A673 (cell line): ENCODE results near the gene ANKRD52. TPM values are rescaled to one million over a fixed set of nuclear protein-coding genes. Genes with fewer than 3 reads are reported as not detected.

ENCODE experiments used
- BruUV-seq: library from RNA; stranded (reverse); fragments of 400-500 nt; replicated peaks from 2 replicates; lab custom pipeline; 2021; lab: Mats Ljungman, UMichigan
- CTCF ChIA-PET: fragments of 300-600 bp; sonication (Branson Sonifier 250); formaldehyde crosslinking; loops from one replicate; lab custom pipeline; 2022; ENCODE audit warnings: antibody characterized with exemption; lab: Charles Lee
- POLR2A ChIA-PET: fragments of 300-600 bp; sonication (Branson Sonifier 250); formaldehyde crosslinking; loops from one replicate; lab custom pipeline; 2022; ENCODE audit warnings: antibody characterized with exemption; ENCODE audit not compliant: low non-redundant PET; lab: Charles Lee
- DNase-seq: peaks from one replicate; pipeline ENCODE4 v3.0.0-alpha.2; 2015; ENCODE audit warnings: low spot score
- H3K27ac ChIP-seq: fragments of 200-600 bp; sonication (generic); 2 replicates; pipeline ENCODE4 v1.5.1; 2016; ENCODE audit warnings: mixed run types, low read depth, mild to moderate bottlenecking, mixed read lengths, antibody characterized with exemption, low read length; ENCODE audit not compliant: poor library complexity, severe bottlenecking
- H3K27me3 ChIP-seq: fragments of 200-600 bp; sonication (generic); replicated peaks from 2 replicates; pipeline ENCODE4 v1.6.1; 2017; ENCODE audit warnings: mixed run types, low read depth, mild to moderate bottlenecking, mixed read lengths, antibody characterized with exemption, low read length; ENCODE audit not compliant: insufficient read depth, poor library complexity
- H3K36me3 ChIP-seq: fragments of 200-600 bp; sonication (generic); 2 replicates; pipeline ENCODE4 v1.6.1; 2016; ENCODE audit warnings: mixed run types, mild to moderate bottlenecking, mixed read lengths, antibody characterized with exemption, low read length; ENCODE audit not compliant: insufficient read depth, poor library complexity, severe bottlenecking
- H3K4me1 ChIP-seq: fragments of 200-600 bp; sonication (generic); 2 replicates; pipeline ENCODE4 v1.6.1; 2017; ENCODE audit warnings: mixed run types, mild to moderate bottlenecking, mixed read lengths, antibody characterized with exemption, low read length; ENCODE audit not compliant: insufficient read depth, poor library complexity, severe bottlenecking
- H3K4me3 ChIP-seq: fragments of 200-600 bp; sonication (generic); 2 replicates; pipeline ENCODE4 v1.5.1; 2016; ENCODE audit warnings: low read depth, mixed run types, mild to moderate bottlenecking, mixed read lengths, low read length; ENCODE audit not compliant: poor library complexity, severe bottlenecking
- H3K9me3 ChIP-seq: fragments of 200-600 bp; sonication (generic); 2 replicates; pipeline ENCODE4 v1.6.1; 2016; ENCODE audit warnings: mixed run types, low read depth, mild to moderate bottlenecking, mixed read lengths, antibody characterized with exemption, low read length; ENCODE audit not compliant: poor library complexity, severe bottlenecking
- EZH2 ChIP-seq: fragments of 200-600 bp; sonication (generic); IDR thresholded peaks from 2 replicates; pipeline ENCODE4 v1.6.1; 2017; ENCODE audit warnings: borderline replicate concordance, low read depth, mild to moderate bottlenecking, mixed read lengths, antibody characterized with exemption, low read length; ENCODE audit not compliant: poor library complexity, severe bottlenecking
- intact Hi-C: fragments of 100-400 bp; cut with micrococcal nuclease; formaldehyde crosslinking; loops from one replicate; pipeline ENCODE4 v1.10.0; 2022; ENCODE audit not compliant: unreplicated experiment
- total RNA-seq: library from RNA; stranded (reverse); gene quantifications from 2 replicates; pipeline ENCODE4 v1.2.3, GENCODE V29; 2021
- TF ChIP-seq, protein P1 (sequence below): fragments of 300-800, 200-600 bp; sonication (generic); conservative IDR thresholded peaks from 2 replicates; pipeline ENCODE4 v1.5.1; 2017; ENCODE audit warnings: low read depth, mild to moderate bottlenecking, antibody characterized with exemption, low read length, moderate library complexity, mixed read lengths

Gene ANKRD52
- total RNA-seq, 1 experiment from 2014 or later: 74.7 TPM

DNA sequence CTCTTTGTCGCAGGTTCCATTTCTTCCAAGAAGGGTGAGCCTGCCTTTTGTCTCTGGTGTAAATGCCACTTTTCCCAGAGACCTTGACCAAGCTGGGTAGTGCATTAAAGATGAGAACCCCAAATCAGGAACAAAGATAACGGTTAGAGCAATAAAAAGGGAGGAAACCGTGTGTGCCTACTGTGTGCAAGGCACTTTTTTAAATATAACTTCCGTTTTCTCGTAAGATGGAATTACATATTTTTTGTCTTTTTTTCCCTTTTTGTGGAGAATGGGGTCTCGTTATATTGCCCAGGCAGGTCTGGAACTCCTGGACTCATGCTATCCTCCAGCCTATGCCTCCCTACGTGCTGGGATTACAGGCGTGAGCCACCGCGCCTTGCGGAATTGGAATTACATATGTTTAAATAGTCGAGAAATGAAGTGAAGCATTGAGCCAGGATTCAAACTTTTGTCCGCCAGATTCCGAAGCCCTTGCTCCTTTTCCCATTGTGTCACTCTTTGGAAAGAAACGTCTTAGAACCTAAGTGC, 34.5 kb downstream of the ANKRD52 start:
- peak overlapping the region; percentile 72 for H3K27ac ChIP-seq
- intact Hi-C loops: loop anchor here (1.0 to 5.0 kb wide), 3 partner anchors 30 to 105 kb away; partner anchors contain the start of genes ANKRD52 and ZC3H10
- BruUV-seq: no TSS peak
- DNase-seq: no peak
- H3K27me3 ChIP-seq: no peaks in the 10 kb centered on the region
- ChIA-PET CTCF (interaction anchor here (0.7 kb wide), 1 partner anchor 251 kb away, joined by 4 read pairs; no protein-coding TSS in a partner anchor), POLR2A (interaction anchor here (0.7 kb wide), 1 partner anchor 134 kb away, joined by 4 read pairs; no protein-coding TSS in a partner anchor)
- H3K4me1 ChIP-seq: peaks cover 5% of the 10 kb centered on the region
- TF ChIP-seq EZH2: no peak
- TF ChIP-seq, protein P1, sequence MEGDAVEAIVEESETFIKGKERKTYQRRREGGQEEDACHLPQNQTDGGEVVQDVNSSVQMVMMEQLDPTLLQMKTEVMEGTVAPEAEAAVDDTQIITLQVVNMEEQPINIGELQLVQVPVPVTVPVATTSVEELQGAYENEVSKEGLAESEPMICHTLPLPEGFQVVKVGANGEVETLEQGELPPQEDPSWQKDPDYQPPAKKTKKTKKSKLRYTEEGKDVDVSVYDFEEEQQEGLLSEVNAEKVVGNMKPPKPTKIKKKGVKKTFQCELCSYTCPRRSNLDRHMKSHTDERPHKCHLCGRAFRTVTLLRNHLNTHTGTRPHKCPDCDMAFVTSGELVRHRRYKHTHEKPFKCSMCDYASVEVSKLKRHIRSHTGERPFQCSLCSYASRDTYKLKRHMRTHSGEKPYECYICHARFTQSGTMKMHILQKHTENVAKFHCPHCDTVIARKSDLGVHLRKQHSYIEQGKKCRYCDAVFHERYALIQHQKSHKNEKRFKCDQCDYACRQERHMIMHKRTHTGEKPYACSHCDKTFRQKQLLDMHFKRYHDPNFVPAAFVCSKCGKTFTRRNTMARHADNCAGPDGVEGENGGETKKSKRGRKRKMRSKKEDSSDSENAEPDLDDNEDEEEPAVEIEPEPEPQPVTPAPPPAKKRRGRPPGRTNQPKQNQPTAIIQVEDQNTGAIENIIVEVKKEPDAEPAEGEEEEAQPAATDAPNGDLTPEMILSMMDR: no peak
- no peaks in the 10 kb centered on the region for H3K36me3 ChIP-seq
- no peaks in the 10 kb centered on the region for H3K9me3 ChIP-seq
- peak overlapping the region; percentile 65 for H3K4me3 ChIP-seq

- TF ChIP-seq, protein P1: no peak
- no peak for TF ChIP-seq EZH2
- DNase-seq: peak; percentile 16
- no peaks in the 10 kb centered on the region for H3K36me3 ChIP-seq
- peak overlapping the region; percentile 78 for H3K4me3 ChIP-seq
- H3K27me3 ChIP-seq: no peaks in the 10 kb centered on the region
- intact Hi-C loops: loop anchor here (2.0 to 5.0 kb wide), 2 partner anchors 35 to 104 kb away; partner anchors contain the start of genes ANKRD52 and ZC3H10
- no TSS peak for BruUV-seq
- ChIA-PET POLR2A (interaction anchor here (0.6 kb wide), 1 partner anchor 26 kb away, joined by 14 read pairs; no protein-coding TSS in a partner anchor), CTCF (interaction anchor here (2.2 to 2.3 kb wide), 2 partner anchors 16 to 33 kb away, joined by 16 to 17 read pairs; partner anchors contain the start of gene SMARCC2)
- H3K27ac ChIP-seq: peak overlapping the region; percentile 90
- no peaks in the 10 kb centered on the region for H3K9me3 ChIP-seq
- H3K4me1 ChIP-seq: peaks cover 5% of the 10 kb centered on the region
Observed at GRCh38 chr12:56222531-56222895, 35.7 kb downstream of the ANKRD52 start.

DNA sequence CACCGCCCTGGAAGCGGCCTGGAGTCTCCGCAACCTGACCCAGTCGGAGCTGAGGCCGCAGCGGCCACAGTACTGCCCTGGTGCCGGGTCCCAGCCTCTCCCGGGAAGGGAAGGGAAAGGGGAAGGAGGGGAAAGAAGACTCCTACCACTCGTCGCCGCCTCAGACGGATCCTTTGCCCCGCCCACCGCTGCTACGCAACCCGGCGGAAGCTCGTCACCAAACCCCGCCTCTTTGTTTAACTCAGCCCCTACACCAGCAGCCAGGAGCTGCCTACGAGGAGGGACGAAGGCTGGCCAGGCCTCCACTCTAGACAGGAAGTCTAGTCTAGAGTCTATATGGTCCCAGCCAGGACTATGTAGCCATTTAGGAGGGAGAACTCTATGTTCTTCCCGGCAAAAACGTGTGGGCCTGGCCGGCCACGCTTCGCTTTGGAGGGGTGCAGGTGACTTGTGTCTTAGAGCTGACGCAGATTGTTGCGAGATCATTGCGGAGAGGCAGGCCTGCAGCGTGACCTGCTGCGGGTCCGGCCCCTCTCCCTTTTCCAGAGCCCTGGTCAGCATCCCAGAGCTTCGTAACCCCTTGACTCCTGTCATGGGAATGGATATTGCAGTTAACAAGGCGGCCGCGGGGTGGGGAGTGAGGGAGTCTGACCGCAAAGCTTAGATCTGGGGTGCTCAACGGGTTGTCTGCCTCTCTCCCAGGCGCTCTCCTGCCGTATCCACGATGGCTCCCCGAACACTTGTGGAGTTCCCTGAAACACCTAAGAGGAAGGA, 36.2 kb downstream of the ANKRD52 start, which contains the start of gene RNF41:
Gene RNF41, minus strand, starts transcription at position 166 of the 774 bp plus-strand sequence. CDS start 7,875 bp downstream, outside the sequence.
- CTCF ChIA-PET: interaction anchor here (2.2 to 2.3 kb wide), 2 partner anchors 15 to 32 kb away, joined by 16 to 17 read pairs; partner anchors contain the start of gene SMARCC2
- intact Hi-C loops: loop anchor here (2.0 to 5.0 kb wide), 2 partner anchors 35 to 103 kb away; partner anchors contain the start of genes ANKRD52 and ZC3H10
- POLR2A ChIA-PET: interaction anchor here (0.5 to 0.7 kb wide), 4 partner anchors 16 to 1831 kb away, joined by 3 to 18 read pairs (median 8); no protein-coding TSS in a partner anchor
- Histone ChIP-seq H3K4me3 (peak within 1 kb of the TSS; percentile 78), H3K27ac (peak within 1 kb of the TSS; percentile 90), H3K9me3 (no peaks in the 10 kb centered on the region), H3K36me3 (no peaks in the 10 kb centered on the region), H3K4me1 (peaks cover 5% of the 10 kb centered on the region), H3K27me3 (no peaks in the 10 kb centered on the region)
- TF ChIP-seq, protein P1: no peak
- no peak for TF ChIP-seq EZH2
- peak; percentile 97 for DNase-seq
- BruUV-seq: TSS peak; percentile 35
